ENCODE measurements around the gene PPP1R17.

Gene PPP1R17

GRCh38 chr7:31687024-31687748, at the start of gene PPP1R17:
TSS of gene PPP1R17 (plus strand) at chr7:31687215. CDS start at chr7:31692442, 5,227 bp downstream.
- no peak for DNase-seq

GRCh38 chr7:31640381-31640780, 46.6 kb upstream of the PPP1R17 start:
- DNase-seq, result no peak

- DNase-seq, result no peak
Observed at GRCh38 chr7:31642681-31643115, 44.3 kb upstream of the PPP1R17 start.

- no peak for DNase-seq
Observed at GRCh38 chr7:31646942-31647341, 40.1 kb upstream of the PPP1R17 start.

GRCh38 chr7:31647511-31647910, 39.5 kb upstream of the PPP1R17 start:
- no peak for DNase-seq

- no peak for DNase-seq
Observed at GRCh38 chr7:31648288-31648687, 38.7 kb upstream of the PPP1R17 start.

- no peak for DNase-seq
Observed at GRCh38 chr7:31648880-31649279, 38.1 kb upstream of the PPP1R17 start.

- DNase-seq, result no peak
Observed at GRCh38 chr7:31651234-31652062, 35.6 kb upstream of the PPP1R17 start.

GRCh38 chr7:31652063-31652326, 35.0 kb upstream of the PPP1R17 start:
- no peak for DNase-seq

GRCh38 chr7:31663072-31663471, 23.9 kb upstream of the PPP1R17 start:
- DNase-seq, result no peak

- no peak for DNase-seq
Observed at GRCh38 chr7:31664890-31665289, 22.1 kb upstream of the PPP1R17 start.

- no peak for DNase-seq
Observed at GRCh38 chr7:31665546-31665945, 21.5 kb upstream of the PPP1R17 start.

GRCh38 chr7:31669461-31669860, 17.6 kb upstream of the PPP1R17 start:
- DNase-seq, result no peak

- DNase-seq, result no peak
Observed at GRCh38 chr7:31679574-31680305, 7.3 kb upstream of the PPP1R17 start.

- no peak for DNase-seq
Observed at GRCh38 chr7:31683445-31684225, 3.4 kb upstream of the PPP1R17 start.

- no peak for DNase-seq
Observed at GRCh38 chr7:31688372-31688771, 1.4 kb downstream of the PPP1R17 start.

- DNase-seq, result no peak
Observed at GRCh38 chr7:31688996-31689395, 2.0 kb downstream of the PPP1R17 start.

GRCh38 chr7:31690935-31691334, 3.9 kb downstream of the PPP1R17 start:
- no peak for DNase-seq

GRCh38 chr7:31692451-31692850, 5.4 kb downstream of the PPP1R17 start:
- no peak for DNase-seq

- DNase-seq, result no peak
Observed at GRCh38 chr7:31692871-31693270, 5.9 kb downstream of the PPP1R17 start.

GRCh38 chr7:31695859-31696614, 9.0 kb downstream of the PPP1R17 start:
- no peak for DNase-seq

GRCh38 chr7:31699050-31699449, 12.0 kb downstream of the PPP1R17 start:
- DNase-seq, result no peak
